Neural cell (in vitro differentiated cells): ENCODE results near the gene LIF. TPM values are rescaled to one million over a fixed set of nuclear protein-coding genes. Genes with fewer than 3 reads are reported as not detected.

Experiments
- H2AFZ ChIP-seq: fragments of 200-600, 300-800 bp; sonication (generic), shearing (Covaris generic); 2 replicates; pipeline ENCODE4 v1.6.0; 2014; ENCODE audit warnings: low read depth, mild to moderate bottlenecking, antibody characterized with exemption, low read length, moderate library complexity
- H3F3A ChIP-seq: fragments of 200-600 bp; shearing (Covaris generic); 2 replicates; pipeline ENCODE4 v1.6.1; 2016; ENCODE audit warnings: mild to moderate bottlenecking, moderate library complexity, mixed read lengths, antibody characterized with exemption, low read length; ENCODE audit not compliant: insufficient read depth, poor library complexity, severe bottlenecking
- H3K27ac ChIP-seq: fragments of 200-600, 300-800 bp; sonication (generic), shearing (Covaris generic); 2 replicates; pipeline ENCODE4 v1.5.1; 2014; ENCODE audit warnings: mild to moderate bottlenecking, low read length, moderate library complexity
- H3K27me3 ChIP-seq: fragments of 300-800, 200-600 bp; sonication (generic), shearing (Covaris generic); 2 replicates; pipeline ENCODE4 v1.6.0; 2014; ENCODE audit warnings: mild to moderate bottlenecking, low read depth, low read length, moderate library complexity; ENCODE audit not compliant: insufficient read depth
- H3K36me3 ChIP-seq: fragments of 300-800, 200-600 bp; sonication (generic), shearing (Covaris generic); 2 replicates; pipeline ENCODE4 v1.5.1; 2014; ENCODE audit warnings: mild to moderate bottlenecking, antibody characterized with exemption, low read length, moderate library complexity; ENCODE audit not compliant: insufficient read depth
- H3K4me2 ChIP-seq: fragments of 300-800, 200-600 bp; sonication (generic), shearing (Covaris generic); 2 replicates; pipeline ENCODE4 v1.6.0; 2014; ENCODE audit warnings: mild to moderate bottlenecking, low read length
- H3K4me3 ChIP-seq: fragments of 300-800, 200-600 bp; sonication (generic), shearing (Covaris generic); 2 replicates; pipeline ENCODE4 v1.5.1; 2014; ENCODE audit warnings: mild to moderate bottlenecking, low read length, moderate library complexity
- H3K79me2 ChIP-seq: fragments of 200-600 bp; shearing (Covaris generic); replicated peaks from 2 replicates; pipeline ENCODE4 v1.6.0; 2014; ENCODE audit warnings: mild to moderate bottlenecking, low read length, moderate library complexity; ENCODE audit not compliant: insufficient read depth
- H3K9ac ChIP-seq: fragments of 300-800, 200-600 bp; sonication (generic), shearing (Covaris generic); 2 replicates; pipeline ENCODE4 v1.6.1; 2016; ENCODE audit warnings: mild to moderate bottlenecking, low read length, mixed read lengths
- H3K9me2 ChIP-seq: fragments of 200-600 bp; shearing (Covaris generic); 2 replicates; pipeline ENCODE4 v1.6.1; 2016; ENCODE audit warnings: mild to moderate bottlenecking, low read length, mixed read lengths; ENCODE audit not compliant: insufficient read depth
- H3K9me3 ChIP-seq: fragments of 200-600, 300-800 bp; sonication (generic), shearing (Covaris generic); 2 replicates; pipeline ENCODE4 v1.6.1; 2016; ENCODE audit warnings: mild to moderate bottlenecking, mixed run types, low read length, moderate library complexity, mixed read lengths
- H4K20me1 ChIP-seq: fragments of 200-600 bp; shearing (Covaris generic); 2 replicates; pipeline ENCODE4 v1.6.1; 2016; ENCODE audit warnings: mild to moderate bottlenecking, mixed run types; ENCODE audit not compliant: insufficient read depth
- CTCF ChIP-seq: fragments of 450-650 bp; IDR thresholded peaks from 2 replicates; pipeline ENCODE4 v1.5.1; 2014; ENCODE audit warnings: antibody characterized with exemption, mild to moderate bottlenecking, moderate library complexity; ENCODE audit not compliant: poor library complexity, severe bottlenecking
- EP300 ChIP-seq: fragments of 450-650 bp; conservative IDR thresholded peaks from 2 replicates; pipeline ENCODE4 v1.6.1; 2014; ENCODE audit warnings: antibody characterized with exemption, mild to moderate bottlenecking, moderate library complexity; ENCODE audit not compliant: poor library complexity, severe bottlenecking
- EZH2 ChIP-seq: fragments of 200-600, 300-800 bp; shearing (Covaris generic), sonication (generic); IDR thresholded peaks from 2 replicates; pipeline ENCODE4 v1.6.1; 2014; ENCODE audit warnings: antibody characterized with exemption, low read length, borderline replicate concordance, mild to moderate bottlenecking; ENCODE audit not compliant: insufficient read depth, poor library complexity, severe bottlenecking
- MXI1 ChIP-seq: fragments of 450-650 bp; conservative IDR thresholded peaks from 2 replicates; pipeline ENCODE4 v1.6.1; 2014; ENCODE audit warnings: antibody characterized with exemption, mild to moderate bottlenecking; ENCODE audit not compliant: poor library complexity, severe bottlenecking
- POLR2AphosphoS5 ChIP-seq: IDR thresholded peaks from 2 replicates; pipeline ENCODE4 v1.6.1; 2012
- RAD21 ChIP-seq: fragments of 450-650 bp; conservative IDR thresholded peaks from 2 replicates; pipeline ENCODE4 v1.6.1; 2014; ENCODE audit warnings: antibody characterized with exemption, mild to moderate bottlenecking, moderate library complexity
- SMC3 ChIP-seq: fragments of 450-650 bp; conservative IDR thresholded peaks from 2 replicates; pipeline ENCODE4 v1.6.1; 2014; ENCODE audit warnings: antibody characterized with exemption, mild to moderate bottlenecking, moderate library complexity; ENCODE audit not compliant: poor library complexity
- TAF1 ChIP-seq: IDR thresholded peaks from 2 replicates; pipeline ENCODE4 v1.6.1; 2012; ENCODE audit warnings: low read depth
- polyA plus RNA-seq: library from polyadenylated mRNA; depleted of rRNA; stranded (reverse); fragments of >200 nt; gene quantifications from 2 replicates; pipeline ENCODE4 v1.2.3, GENCODE V29; 2014
- TF ChIP-seq, protein P1 (sequence below): IDR thresholded peaks from 2 replicates; pipeline ENCODE4 v1.6.1; 2012; ENCODE audit warnings: borderline replicate concordance

LIF gene
- polyA plus RNA-seq, 1 donor from 2014 or later = 0.05 TPM

GRCh38 chr22:30244066-30244465 lies 2.5 kb downstream of the LIF start:
- Histone ChIP-seq H3K27ac (no peak overlapping the region), H3K9ac (no peak overlapping the region), H2AFZ (no peak overlapping the region), H3K36me3 (no peaks in the 10 kb centered on the region), H3K4me3 (no peak overlapping the region), H3K79me2 (no peaks in the 10 kb centered on the region), H3K27me3 (peaks cover 17% of the 10 kb centered on the region), H3K9me2 (no peaks in the 10 kb centered on the region), H3F3A (no peaks in the 10 kb centered on the region), H4K20me1 (no peaks in the 10 kb centered on the region), H3K4me2 (no peak overlapping the region), H3K9me3 (no peaks in the 10 kb centered on the region)
- no peak for TF ChIP-seq CTCF
- no peak for TF ChIP-seq TAF1
- TF ChIP-seq EZH2 = no peak
- TF ChIP-seq EP300 = no peak
- TF ChIP-seq, protein P1, sequence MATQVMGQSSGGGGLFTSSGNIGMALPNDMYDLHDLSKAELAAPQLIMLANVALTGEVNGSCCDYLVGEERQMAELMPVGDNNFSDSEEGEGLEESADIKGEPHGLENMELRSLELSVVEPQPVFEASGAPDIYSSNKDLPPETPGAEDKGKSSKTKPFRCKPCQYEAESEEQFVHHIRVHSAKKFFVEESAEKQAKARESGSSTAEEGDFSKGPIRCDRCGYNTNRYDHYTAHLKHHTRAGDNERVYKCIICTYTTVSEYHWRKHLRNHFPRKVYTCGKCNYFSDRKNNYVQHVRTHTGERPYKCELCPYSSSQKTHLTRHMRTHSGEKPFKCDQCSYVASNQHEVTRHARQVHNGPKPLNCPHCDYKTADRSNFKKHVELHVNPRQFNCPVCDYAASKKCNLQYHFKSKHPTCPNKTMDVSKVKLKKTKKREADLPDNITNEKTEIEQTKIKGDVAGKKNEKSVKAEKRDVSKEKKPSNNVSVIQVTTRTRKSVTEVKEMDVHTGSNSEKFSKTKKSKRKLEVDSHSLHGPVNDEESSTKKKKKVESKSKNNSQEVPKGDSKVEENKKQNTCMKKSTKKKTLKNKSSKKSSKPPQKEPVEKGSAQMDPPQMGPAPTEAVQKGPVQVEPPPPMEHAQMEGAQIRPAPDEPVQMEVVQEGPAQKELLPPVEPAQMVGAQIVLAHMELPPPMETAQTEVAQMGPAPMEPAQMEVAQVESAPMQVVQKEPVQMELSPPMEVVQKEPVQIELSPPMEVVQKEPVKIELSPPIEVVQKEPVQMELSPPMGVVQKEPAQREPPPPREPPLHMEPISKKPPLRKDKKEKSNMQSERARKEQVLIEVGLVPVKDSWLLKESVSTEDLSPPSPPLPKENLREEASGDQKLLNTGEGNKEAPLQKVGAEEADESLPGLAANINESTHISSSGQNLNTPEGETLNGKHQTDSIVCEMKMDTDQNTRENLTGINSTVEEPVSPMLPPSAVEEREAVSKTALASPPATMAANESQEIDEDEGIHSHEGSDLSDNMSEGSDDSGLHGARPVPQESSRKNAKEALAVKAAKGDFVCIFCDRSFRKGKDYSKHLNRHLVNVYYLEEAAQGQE = no peak
- no peak for TF ChIP-seq SMC3
- no peak for TF ChIP-seq POLR2AphosphoS5
- no peak for TF ChIP-seq RAD21
- no peak for TF ChIP-seq MXI1

GRCh38 chr22:30243661-30244060 lies 2.9 kb downstream of the LIF start:
- Histone ChIP-seq H3F3A (no peaks in the 10 kb centered on the region), H3K4me2 (no peak overlapping the region), H3K9me3 (no peaks in the 10 kb centered on the region), H2AFZ (no peak overlapping the region), H3K36me3 (no peaks in the 10 kb centered on the region), H3K79me2 (no peaks in the 10 kb centered on the region), H3K27me3 (peaks cover 17% of the 10 kb centered on the region), H3K27ac (no peak overlapping the region), H3K9me2 (no peaks in the 10 kb centered on the region), H3K4me3 (no peak overlapping the region), H3K9ac (no peak overlapping the region), H4K20me1 (no peaks in the 10 kb centered on the region)
- no peak for TF ChIP-seq RAD21
- TF ChIP-seq EP300 = no peak
- no peak for TF ChIP-seq CTCF
- TF ChIP-seq, protein P1 = no peak
- no peak for TF ChIP-seq POLR2AphosphoS5
- TF ChIP-seq SMC3 = no peak
- TF ChIP-seq MXI1 = no peak
- no peak for TF ChIP-seq EZH2
- no peak for TF ChIP-seq TAF1
